ENCODE results near the gene DCP1B.

The DCP1B gene

GRCh38 chr12:1919284-1919683, 85.0 kb downstream of the DCP1B start:
- DNase-seq, result no peak

GRCh38 chr12:1918884-1919236, 85.4 kb downstream of the DCP1B start:
- DNase-seq (no peak), ATAC-seq (no peak)

More at GRCh38 chr12:1919284-1919683, 85.0 kb downstream of the DCP1B start:
- no peak for ATAC-seq

DNA sequence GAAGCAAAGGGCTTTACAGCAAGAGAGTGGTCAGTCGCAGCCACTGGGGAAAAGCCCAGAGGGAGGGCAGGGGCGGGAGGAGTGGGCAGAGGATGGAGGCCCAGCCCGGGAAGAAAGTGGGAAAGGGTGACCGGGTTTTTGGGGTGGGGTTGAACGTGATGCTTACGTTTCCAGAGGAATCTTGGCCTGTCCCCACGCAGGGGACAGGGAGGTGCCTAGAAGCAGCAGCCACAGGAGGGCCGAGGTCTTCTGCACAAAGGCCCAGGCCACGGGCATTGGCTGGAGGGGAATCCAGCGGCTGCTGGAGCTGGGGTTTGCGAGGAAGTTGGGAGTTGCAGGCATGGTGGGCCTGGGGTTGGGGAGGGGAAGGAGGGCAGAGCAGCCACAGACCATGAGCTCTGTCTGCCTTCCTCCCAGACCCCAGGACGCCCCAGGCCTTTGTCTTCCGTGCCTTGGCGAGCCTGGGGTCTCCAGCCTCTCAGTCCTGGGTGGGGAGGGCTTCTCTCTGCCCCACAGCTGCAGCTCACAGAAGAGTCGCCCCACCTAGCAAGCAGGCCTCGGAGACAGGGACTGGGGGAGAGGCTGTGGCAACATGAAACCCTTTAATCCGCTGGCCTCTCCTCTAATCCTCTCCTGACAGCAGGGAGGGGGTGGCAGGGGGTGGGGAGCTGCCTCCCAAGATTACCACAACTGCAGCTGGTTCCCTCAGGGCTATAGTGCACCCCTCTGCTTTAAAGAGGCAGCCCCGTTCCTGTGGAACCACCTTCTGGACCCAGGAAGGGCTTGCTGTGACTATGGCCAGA, 86.0 kb downstream of the DCP1B start, which contains the start of gene CACNA2D4:
Gene CACNA2D4, minus strand, starts transcription at position 572 of the 803 bp plus-strand sequence. Its CDS starts 179 bp downstream, at position 393.
- ATAC-seq (no peak), DNase-seq (no peak)

DNA sequence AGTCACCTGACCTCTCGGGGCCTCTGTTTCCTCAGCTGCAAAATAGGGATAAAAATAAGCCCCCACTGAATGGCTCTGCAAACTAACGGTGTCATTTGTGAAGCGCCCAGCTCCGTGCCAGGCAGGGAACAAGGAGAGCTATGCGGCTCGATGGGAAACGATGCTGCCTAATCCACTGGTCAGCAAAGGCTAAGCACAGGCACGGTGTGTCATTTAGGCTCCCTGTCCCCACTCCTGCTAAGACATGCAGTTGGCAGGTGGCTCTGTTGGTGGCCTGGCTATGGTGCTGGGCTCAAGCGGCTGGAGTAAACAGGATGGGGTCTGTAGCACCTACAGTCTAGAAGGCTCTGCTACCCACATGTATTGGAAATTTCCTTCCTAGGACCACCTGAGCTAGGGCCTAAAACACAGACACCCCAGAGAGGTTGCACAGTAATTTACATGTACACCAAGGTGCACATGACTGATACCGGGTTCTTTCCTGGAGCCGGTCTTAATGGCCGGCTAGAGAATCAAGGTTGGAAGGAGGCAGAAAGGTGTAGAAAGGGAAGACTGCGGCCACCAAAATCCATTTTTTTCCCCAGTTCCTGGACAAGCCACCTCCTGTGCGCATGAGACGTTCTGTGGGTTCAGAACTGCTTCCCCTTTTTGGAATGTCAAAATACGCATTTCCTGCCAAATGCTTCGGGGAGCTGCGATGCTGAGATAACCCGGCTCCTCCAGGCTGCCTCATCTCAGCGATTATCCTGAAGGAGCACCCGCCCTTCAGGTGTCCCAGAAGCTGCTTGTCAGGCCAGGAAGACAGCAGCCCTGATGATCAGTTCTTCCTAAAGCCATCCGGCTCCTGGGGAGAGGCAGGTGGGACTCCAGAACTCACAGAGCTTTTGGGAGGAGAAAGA, 86.8 kb downstream of the DCP1B start:
- no peak for ATAC-seq
- DNase-seq, result no peak

DNA sequence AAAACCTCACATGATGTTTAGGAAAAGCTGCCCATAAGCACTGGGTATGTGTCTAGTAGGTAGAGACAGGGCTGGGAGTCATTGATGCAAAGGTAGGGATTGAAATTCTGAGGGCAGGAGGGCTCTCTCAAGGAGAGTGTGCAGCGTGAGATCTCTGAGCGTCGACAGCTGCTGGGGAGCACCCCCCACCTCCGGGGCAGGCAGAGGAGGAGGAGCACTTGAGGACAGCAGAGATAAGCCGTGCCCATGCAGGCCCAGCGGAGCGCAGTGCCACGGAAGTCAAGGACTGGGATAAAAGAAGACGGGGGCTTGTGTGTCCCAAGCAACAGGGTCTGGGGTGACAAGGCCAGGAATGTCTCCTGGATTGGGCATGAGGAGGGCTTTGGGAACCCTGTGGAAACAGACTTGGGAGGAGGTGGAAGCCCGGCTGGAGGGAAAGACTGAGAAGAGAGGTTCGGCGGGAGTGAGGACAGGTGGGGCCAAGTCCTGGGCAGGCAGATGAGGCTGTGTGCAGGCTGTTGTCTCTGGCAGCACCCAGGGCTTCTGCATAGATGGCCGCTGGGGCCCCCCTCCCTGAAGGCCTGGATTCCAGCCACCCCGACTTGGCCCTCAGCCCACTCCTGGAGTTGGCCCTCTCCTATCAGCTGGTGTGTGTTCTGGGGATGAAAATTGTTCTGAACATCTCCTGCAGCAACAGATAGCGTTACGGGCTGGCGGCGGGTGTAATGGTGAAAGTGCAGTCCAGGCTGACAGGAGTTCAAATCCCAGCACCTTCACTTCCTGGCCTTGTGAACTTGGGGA, 87.7 kb downstream of the DCP1B start:
- ATAC-seq, result no peak
- no peak for DNase-seq

- ATAC-seq (peak; percentile 65), DNase-seq (peak; percentile 23)
Observed at GRCh38 chr12:1915082-1915968, 88.9 kb downstream of the DCP1B start.

- DNase-seq, result no peak
- ATAC-seq, result no peak
Observed at GRCh38 chr12:1914114-1914911, 89.9 kb downstream of the DCP1B start.

DNA sequence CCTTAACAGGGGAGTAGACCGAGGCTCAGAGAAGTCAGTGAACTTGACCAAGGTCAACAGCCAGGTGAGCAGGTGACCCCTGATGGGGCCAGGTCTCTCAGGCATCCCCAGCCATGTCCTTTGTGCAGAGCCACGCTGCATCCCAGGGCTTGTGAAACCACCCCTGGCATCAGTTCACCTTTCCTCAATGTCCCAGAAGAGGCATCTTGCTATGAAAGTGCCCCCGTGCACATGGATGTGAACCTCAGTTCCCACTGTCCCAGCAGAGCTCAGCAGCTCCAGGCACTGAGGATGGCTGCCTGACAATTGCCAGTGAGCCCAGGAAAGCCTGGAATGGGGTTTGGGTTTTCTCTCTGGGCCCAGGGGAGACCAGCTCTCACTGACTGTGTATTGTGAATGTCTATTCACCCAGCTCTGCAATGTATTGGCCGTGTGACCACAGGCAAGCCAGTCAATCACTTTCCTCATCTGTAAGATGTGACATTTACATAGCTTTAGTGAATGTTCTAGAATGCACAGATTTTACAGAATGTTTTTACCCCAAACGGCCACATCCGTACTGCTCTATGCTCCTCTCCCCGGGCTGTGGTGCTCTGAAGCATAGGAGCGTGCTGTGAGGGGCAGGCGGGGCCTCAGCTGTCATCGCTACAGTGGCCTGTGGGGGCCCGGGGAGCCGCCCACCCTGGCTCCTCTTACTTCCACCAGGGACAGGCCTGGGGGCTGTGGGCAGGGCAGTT, 90.7 kb downstream of the DCP1B start:
- no peak for DNase-seq
- no peak for ATAC-seq

GRCh38 chr12:1912580-1913376, 91.5 kb downstream of the DCP1B start:
- no peak for DNase-seq

DNA sequence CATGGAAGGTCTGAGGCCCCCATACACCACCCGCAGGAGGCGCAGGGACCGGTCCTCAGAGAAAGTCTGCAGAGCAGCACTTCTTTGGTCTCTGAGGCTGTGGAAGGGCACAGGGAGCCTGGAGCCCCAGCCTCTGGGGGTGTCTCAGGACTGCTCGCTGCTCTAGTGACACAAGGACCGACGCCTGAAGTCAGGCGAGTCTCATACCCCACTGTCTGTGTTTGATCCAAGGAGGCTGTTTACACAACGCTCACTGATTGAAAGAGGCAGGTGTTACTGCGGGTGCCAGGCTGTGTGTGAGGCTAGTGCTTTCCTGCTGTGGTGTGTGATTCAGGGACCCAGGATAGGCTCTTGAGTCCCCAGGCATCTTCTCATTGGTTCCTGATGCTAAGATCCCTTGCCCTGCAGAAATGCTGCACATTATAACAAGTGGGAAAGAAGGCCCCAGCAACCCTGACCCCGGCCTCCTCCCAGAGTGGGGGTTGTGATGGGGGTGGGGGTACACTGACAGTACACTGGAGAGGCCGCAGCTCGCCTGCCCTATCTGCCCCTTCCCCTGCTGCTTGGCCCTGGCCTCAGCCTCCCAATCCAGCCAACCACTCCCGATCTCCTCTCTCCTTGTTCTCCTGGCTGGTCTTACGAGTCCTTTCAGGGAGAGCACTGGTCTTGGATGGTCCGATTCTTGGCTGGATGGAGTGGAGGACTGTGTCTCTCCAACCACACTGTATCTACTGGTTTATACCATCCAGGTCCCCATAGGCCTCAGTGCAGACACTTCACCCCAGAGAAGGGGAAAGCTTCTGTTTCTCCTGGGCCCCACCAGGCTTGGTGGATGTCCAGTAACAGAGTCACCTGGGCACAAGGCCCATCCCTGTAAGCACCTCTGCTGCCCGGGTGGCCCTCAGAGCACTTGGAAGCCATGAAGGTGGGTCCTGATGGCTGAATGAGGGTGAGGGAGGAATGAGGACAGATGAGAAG, 92.4 kb downstream of the DCP1B start:
- ATAC-seq, result no peak
- DNase-seq, result no peak

More at GRCh38 chr12:1912580-1913376, 91.5 kb downstream of the DCP1B start:
- no peak for ATAC-seq

DNA sequence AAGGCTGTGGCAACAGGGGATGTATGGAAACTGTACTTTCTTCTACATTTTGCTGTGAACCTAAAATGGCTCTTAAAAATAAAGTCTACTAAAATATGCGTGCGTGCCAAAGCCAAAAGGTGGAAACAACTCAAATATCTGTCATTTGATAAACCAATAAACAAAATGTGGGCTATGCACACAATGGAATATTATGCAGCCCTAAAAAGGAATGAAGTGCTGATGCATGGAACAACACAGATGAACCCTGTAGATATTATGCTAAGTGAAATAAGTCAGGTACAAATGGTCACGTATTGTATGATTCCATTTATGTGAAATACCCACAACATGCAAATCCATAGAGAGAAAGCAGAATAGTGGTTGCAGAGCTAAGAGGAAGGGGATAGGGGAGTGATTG, 93.8 kb downstream of the DCP1B start:
- ATAC-seq (no peak), DNase-seq (no peak)

GRCh38 chr12:1908758-1909157, 95.5 kb downstream of the DCP1B start:
- no peak for ATAC-seq
- DNase-seq, result no peak

GRCh38 chr12:1907652-1908611, 96.3 kb downstream of the DCP1B start:
- peak; percentile 28 for ATAC-seq
- peak; percentile 27 for DNase-seq

DNA sequence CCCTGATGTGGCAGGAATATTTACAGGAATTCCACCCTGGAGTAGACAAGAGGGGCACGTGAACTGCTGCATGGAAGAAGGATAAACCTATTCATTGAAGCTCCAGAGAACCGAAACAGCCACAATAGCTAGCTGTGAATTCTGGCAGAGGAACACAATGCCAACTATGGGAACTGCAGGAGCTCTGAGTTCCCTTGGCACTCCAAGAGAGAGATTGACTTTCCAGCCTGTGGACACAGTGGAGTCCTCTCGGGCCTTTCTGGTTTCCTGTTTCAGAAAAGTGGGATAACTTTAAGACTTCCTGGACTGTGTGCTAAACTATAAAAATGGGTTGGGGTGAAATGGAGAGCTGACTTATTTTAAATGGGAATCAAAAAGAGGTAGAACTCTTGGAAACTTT, 97.7 kb downstream of the DCP1B start:
- DNase-seq, result no peak
- ATAC-seq, result no peak

DNA sequence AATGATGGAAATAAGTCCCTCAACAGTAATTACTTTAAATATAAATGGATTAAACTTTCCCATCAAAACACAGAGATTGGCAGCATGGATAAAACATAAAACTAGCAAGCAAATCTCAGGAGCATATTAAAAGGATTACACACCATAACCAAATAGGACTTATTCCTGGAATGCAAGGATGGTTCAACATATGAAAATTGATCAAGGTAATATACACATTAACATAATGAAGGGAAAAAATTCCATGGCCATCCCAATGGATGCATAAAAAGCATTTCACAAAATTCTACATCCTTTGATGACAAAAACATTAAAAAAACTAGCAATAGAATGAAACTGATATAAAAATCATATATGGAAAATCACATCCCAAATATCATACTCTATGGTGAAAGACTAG, 99.4 kb downstream of the DCP1B start:
- ATAC-seq (no peak), DNase-seq (no peak)

DNA sequence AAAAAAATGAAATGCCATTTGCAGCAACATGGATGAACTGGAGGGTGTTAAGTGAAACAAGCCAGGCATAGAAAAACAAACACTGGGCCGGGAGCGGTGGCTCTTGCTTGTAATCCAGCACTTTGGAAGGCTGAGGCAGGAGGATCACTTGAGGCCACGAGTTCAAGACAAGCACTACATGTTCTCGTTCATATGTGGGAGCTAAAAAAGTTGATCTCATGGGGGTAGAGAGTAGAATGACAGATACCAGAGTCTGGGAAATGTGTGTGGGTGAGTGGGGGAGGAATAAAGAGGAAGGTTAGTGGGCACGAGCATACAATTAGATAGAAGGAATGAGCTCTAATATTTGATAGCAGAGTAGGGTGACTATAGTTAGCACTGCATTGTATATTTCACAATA, 107.3 kb downstream of the DCP1B start:
- DNase-seq (no peak), ATAC-seq (no peak)
